BE2C (cell line): Measurements from ENCODE around the gene ERICH2.

Experiments
- DNase-seq: peaks from one replicate; pipeline ENCODE4 v3.0.0-alpha.2; 2020
- H3K27me3 ChIP-seq: fragments of 250-450 bp; sonication (Bioruptor Pico); 2 replicates; pipeline ENCODE4 v1.5.1; 2020; ENCODE audit warnings: mild to moderate bottlenecking
- H3K36me3 ChIP-seq: fragments of 250-450 bp; sonication (Bioruptor Pico); 2 replicates; pipeline ENCODE4 v1.5.1; 2020; ENCODE audit warnings: mild to moderate bottlenecking
- H3K4me1 ChIP-seq: fragments of 250-450 bp; sonication (Bioruptor Pico); 2 replicates; pipeline ENCODE4 v1.5.1; 2020
- H3K4me3 ChIP-seq: 2 replicates; pipeline ENCODE4 v1.5.1; 2011; ENCODE audit warnings: low read depth, low read length
- H3K9me3 ChIP-seq: fragments of 250-450 bp; sonication (Bioruptor Pico); 2 replicates; pipeline ENCODE4 v1.5.1; 2020
- TF ChIP-seq, protein P1 (sequence below): IDR thresholded peaks from 2 replicates; pipeline ENCODE4 v1.5.1; 2012; ENCODE audit warnings: mild to moderate bottlenecking, low read depth, low read length

The ERICH2 gene

DNA sequence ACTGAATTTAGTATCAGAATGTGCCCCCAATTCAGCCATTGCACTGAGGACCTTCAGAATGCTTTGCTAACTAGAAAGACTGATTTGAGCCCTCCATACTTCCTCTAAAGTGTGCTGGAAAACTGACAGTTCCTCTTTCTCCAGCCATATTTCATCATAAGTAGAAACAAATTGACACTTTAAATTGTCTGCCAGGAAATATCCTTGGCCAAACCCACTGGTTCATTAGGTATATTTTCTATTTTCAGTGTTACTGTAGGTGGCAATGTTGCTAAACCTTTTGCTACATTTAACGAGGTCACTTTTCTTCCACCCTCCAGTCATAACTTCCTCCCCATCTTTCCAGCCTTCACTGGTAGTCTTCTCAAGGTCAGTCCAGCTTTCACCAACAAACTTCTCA is 33.5 kb upstream of the ERICH2 start:
- Histone ChIP-seq H3K4me1 (no peaks in the 10 kb centered on the region), H3K4me3 (no peak overlapping the region), H3K27me3 (no peaks in the 10 kb centered on the region), H3K36me3 (no peaks in the 10 kb centered on the region), H3K9me3 (no peaks in the 10 kb centered on the region)
- DNase-seq: no peak
- TF ChIP-seq, protein P1, sequence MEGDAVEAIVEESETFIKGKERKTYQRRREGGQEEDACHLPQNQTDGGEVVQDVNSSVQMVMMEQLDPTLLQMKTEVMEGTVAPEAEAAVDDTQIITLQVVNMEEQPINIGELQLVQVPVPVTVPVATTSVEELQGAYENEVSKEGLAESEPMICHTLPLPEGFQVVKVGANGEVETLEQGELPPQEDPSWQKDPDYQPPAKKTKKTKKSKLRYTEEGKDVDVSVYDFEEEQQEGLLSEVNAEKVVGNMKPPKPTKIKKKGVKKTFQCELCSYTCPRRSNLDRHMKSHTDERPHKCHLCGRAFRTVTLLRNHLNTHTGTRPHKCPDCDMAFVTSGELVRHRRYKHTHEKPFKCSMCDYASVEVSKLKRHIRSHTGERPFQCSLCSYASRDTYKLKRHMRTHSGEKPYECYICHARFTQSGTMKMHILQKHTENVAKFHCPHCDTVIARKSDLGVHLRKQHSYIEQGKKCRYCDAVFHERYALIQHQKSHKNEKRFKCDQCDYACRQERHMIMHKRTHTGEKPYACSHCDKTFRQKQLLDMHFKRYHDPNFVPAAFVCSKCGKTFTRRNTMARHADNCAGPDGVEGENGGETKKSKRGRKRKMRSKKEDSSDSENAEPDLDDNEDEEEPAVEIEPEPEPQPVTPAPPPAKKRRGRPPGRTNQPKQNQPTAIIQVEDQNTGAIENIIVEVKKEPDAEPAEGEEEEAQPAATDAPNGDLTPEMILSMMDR: no peak

DNA sequence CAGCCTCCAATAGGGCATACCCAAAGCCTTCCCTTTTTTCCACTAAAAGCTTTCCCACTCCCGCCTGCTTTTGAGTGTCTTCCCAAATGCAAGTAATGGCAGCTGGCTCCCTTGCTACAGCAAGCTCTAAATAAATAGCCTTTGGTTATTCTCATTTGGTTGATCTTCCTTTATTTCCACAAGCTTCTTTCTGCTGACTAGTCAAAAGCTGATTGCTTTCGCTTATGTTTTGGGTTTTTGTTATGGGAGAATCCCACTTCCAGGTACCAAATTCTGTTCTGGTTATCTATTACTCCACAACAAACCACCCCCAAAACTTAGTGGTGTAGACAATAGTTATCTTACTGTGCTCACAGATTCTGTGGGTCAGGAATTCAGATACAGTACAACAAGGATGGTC is 32.8 kb upstream of the ERICH2 start:
- no peaks in the 10 kb centered on the region for H3K4me1 ChIP-seq
- no peak for DNase-seq
- TF ChIP-seq, protein P1: no peak
- H3K27me3 ChIP-seq: no peaks in the 10 kb centered on the region
- H3K9me3 ChIP-seq: no peaks in the 10 kb centered on the region
- no peaks in the 10 kb centered on the region for H3K36me3 ChIP-seq
- no peak overlapping the region for H3K4me3 ChIP-seq

DNA sequence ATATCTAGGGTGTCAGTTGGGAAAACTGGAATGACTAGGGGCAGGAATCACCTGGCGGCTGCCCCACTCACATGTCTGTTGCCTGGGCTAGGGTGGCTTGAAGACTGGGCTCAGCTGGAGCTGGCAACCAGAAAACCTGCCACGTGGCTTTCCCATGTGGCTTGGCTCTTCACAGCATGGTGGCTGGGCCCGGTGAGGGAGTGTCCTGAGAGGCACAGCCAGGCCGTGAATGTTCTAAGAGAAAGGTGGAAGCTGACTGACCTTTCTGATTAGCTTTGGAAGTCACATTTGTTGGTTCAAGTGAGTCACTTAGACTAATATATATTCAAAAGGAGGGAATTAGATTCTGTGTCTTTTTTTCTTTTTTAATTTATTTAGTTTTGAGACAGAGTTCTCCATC is 32.4 kb upstream of the ERICH2 start:
- no peak overlapping the region for H3K4me3 ChIP-seq
- no peaks in the 10 kb centered on the region for H3K36me3 ChIP-seq
- H3K9me3 ChIP-seq: no peaks in the 10 kb centered on the region
- no peaks in the 10 kb centered on the region for H3K27me3 ChIP-seq
- H3K4me1 ChIP-seq: no peaks in the 10 kb centered on the region
- no peak for DNase-seq
- TF ChIP-seq, protein P1: no peak

DNA sequence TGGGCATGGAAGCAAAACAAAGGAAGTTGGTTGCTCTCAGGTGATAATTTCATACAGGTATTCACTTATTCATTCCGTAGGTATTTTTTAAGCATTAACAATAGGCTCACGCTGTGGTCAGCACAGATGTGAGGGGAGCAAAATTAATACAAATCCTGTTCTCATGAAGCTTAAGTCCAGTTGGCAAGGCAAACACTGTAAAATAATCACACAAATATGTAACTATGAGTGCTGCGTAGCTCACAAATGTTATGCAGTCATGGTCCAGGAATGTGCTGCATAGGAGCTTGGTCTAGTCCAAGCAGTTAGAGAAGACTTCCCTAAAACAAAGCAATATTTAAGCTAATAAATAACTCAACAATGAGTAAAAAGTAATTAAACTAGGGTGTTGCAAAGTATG is 31.1 kb upstream of the ERICH2 start:
- H3K4me3 ChIP-seq: no peak overlapping the region
- H3K4me1 ChIP-seq: no peaks in the 10 kb centered on the region
- TF ChIP-seq, protein P1: no peak
- no peaks in the 10 kb centered on the region for H3K9me3 ChIP-seq
- H3K27me3 ChIP-seq: no peaks in the 10 kb centered on the region
- no peaks in the 10 kb centered on the region for H3K36me3 ChIP-seq
- no peak for DNase-seq

DNA sequence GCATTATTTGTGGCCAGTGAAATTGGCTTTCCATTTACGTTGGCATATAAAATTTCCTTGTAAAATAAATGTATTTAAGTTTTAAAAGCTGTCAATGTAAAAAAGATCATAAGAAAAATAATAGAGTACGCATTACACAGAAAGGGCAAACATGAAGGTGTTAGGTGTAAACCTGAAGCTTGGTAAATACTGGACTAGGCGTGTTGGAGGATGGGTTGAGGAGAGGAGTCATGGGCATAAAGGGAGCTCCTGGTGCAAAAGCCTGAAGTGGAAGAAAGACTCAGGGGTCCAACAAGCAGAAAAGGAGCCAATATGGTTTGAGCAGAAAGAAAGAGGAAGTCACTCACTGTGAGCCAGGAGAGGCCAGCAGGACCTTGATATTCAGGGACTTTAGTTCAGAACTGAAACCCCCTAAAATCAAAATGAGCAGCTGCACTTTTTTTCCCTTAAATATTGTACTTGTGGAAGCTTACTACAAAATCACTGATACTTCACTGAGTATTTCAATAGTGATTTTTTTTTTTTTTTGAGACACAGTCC is 30.6 kb upstream of the ERICH2 start:
- Histone ChIP-seq H3K36me3 (no peaks in the 10 kb centered on the region), H3K4me3 (no peak overlapping the region), H3K9me3 (no peaks in the 10 kb centered on the region), H3K27me3 (no peaks in the 10 kb centered on the region), H3K4me1 (no peaks in the 10 kb centered on the region)
- TF ChIP-seq, protein P1: no peak
- DNase-seq: no peak

DNA sequence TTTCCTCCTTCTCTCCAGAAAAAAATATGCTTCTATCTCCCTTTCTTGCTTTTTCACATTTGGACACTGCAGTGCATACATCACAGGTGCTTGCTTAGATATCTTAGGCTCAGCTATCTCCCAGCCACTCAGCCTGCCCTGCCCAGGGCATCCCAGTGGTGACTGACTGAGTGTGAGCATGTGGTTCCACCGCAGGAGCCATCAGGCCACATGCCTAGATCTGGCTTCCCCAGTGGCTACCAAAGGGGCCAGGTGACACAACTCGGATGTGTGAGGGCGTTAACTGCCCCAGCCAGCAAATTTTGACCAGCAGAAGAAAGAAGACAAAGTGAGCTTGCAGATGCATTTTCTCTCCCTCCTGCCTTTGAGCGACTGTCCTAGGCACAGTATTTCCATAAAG is 29.5 kb upstream of the ERICH2 start:
- TF ChIP-seq, protein P1: no peak
- no peaks in the 10 kb centered on the region for H3K4me1 ChIP-seq
- no peak for DNase-seq
- no peaks in the 10 kb centered on the region for H3K9me3 ChIP-seq
- no peaks in the 10 kb centered on the region for H3K36me3 ChIP-seq
- no peaks in the 10 kb centered on the region for H3K27me3 ChIP-seq
- no peak overlapping the region for H3K4me3 ChIP-seq
